H1 (cell line): ENCODE measurements around the gene BLNK.

Experiments used
- ATF3 ChIP-seq: IDR thresholded peaks from 2 replicates; pipeline ENCODE4 v1.6.1; 2011; ENCODE audit warnings: low read depth, mild to moderate bottlenecking, low read length; ENCODE audit not compliant: insufficient read depth
- CHD2 ChIP-seq: IDR thresholded peaks from 2 replicates; pipeline ENCODE4 v1.6.1; 2012; ENCODE audit warnings: low read length, improper control_type of control experiment
- CREB1 ChIP-seq: IDR thresholded peaks from 2 replicates; pipeline ENCODE4 v1.6.1; 2012; ENCODE audit warnings: inconsistent platforms
- CTCF ChIP-seq, 3 experiments: IDR thresholded peaks; 1 replicate in 2 of 3; 2 replicates in 1 of 3; pipeline versions ENCODE4 v1.5.1 to v1.6.1; 2011; ENCODE audit warnings: low read length in 3 of 3, mild to moderate bottlenecking in 3 of 3, inconsistent platforms in 2 of 3, low read depth in 1 of 3, moderate library complexity in 1 of 3; ENCODE audit not compliant: insufficient read depth in 1 of 3; ENCODE audit errors: control extremely low read depth in 1 of 3
- EZH2 ChIP-seq: fragments of 200-600 bp; sonication (generic); IDR thresholded peaks from 2 replicates; pipeline ENCODE4 v1.7.1; 2012; ENCODE audit warnings: low read depth, mild to moderate bottlenecking, moderate library complexity, low read length, inconsistent platforms; ENCODE audit not compliant: severe bottlenecking
- PHF8 ChIP-seq: fragments of 200-600 bp; sonication (generic); conservative IDR thresholded peaks from 2 replicates; pipeline ENCODE4 v1.7.1; 2012; ENCODE audit warnings: low read depth, mild to moderate bottlenecking, inconsistent platforms, low read length, moderate library complexity
- POLR2A ChIP-seq, 2 experiments: IDR thresholded peaks; 1 replicate in 1 of 2; 2 replicates in 1 of 2; pipeline ENCODE4 v1.6.1; 2011; ENCODE audit warnings: low read depth in 2 of 2, low read length in 2 of 2, mild to moderate bottlenecking in 2 of 2; ENCODE audit errors: control extremely low read depth in 1 of 2
- POLR2AphosphoS5 ChIP-seq: IDR thresholded peaks from 2 replicates; pipeline ENCODE4 v1.6.1; 2011; ENCODE audit warnings: low read depth, low read length
- SP2 ChIP-seq: IDR thresholded peaks from 2 replicates; pipeline ENCODE4 v1.6.1; 2012; ENCODE audit warnings: mild to moderate bottlenecking, low read length, inconsistent platforms
- TBP ChIP-seq: IDR thresholded peaks from 2 replicates; pipeline ENCODE4 v1.6.1; 2011; ENCODE audit warnings: low read depth, low read length, improper control_type of control experiment

- TF ChIP-seq POLR2AphosphoS5 = no peak
- TF ChIP-seq CHD2 = no peak
- TF ChIP-seq CTCF (IDR thresholded peaks at IDR 0.05; ENCODE audit: control extremely low read depth in 1 of 3, insufficient read depth in 1 of 3, low read depth in 1 of 3, low read length in 3 of 3) = no peak
- TF ChIP-seq CREB1 = no peak
- TF ChIP-seq PHF8 = no peak
- TF ChIP-seq ATF3 = no peak
- TF ChIP-seq SP2 = no peak
- TF ChIP-seq POLR2A (IDR thresholded peaks at IDR 0.05; ENCODE audit: control extremely low read depth in 1 of 2, low read depth in 2 of 2, low read length in 2 of 2) = no peak
- no peak for TF ChIP-seq TBP
- TF ChIP-seq EZH2 = no peak
Observed at GRCh38 chr10:96201525-96201924, 69.8 kb downstream of the BLNK start.
